Stomach smooth muscle (tissue), 2 donors: ENCODE data around the gene DTNB.

ENCODE experiments used
- H3K27ac ChIP-seq: one replicate; pipeline ENCODE4 v1.7.0; 2013; ENCODE audit warnings: mild to moderate bottlenecking, low read length, inconsistent platforms
- H3K27me3 ChIP-seq, 2 donors: one replicate each; pipeline ENCODE4 v1.7.0; 2013; ENCODE audit warnings: low read length in 2 of 2; ENCODE audit not compliant: insufficient read depth in 2 of 2, control insufficient read depth in 1 of 2
- H3K36me3 ChIP-seq, 2 donors: one replicate each; pipeline ENCODE4 v1.7.0; 2013; ENCODE audit warnings: low read length in 2 of 2; ENCODE audit not compliant: control insufficient read depth in 2 of 2, insufficient read depth in 2 of 2
- H3K4me1 ChIP-seq: one replicate; pipeline ENCODE4 v1.7.0; 2013; ENCODE audit warnings: low read length; ENCODE audit not compliant: control insufficient read depth, insufficient read depth
- H3K4me3 ChIP-seq, 2 donors: one replicate each; pipeline ENCODE4 v1.7.0; 2013; ENCODE audit warnings: low read length in 2 of 2
- H3K9ac ChIP-seq, 2 donors: one replicate each; pipeline ENCODE4 v1.7.0; 2013; ENCODE audit warnings: low read length in 2 of 2, mild to moderate bottlenecking in 1 of 2
- H3K9me3 ChIP-seq, 2 donors: one replicate each; pipeline ENCODE4 v1.7.0; 2013; ENCODE audit warnings: low read length in 2 of 2; ENCODE audit not compliant: control insufficient read depth in 2 of 2
- donor health status: healthy.
- donor health status: Pancreatic carcinoma.

DTNB gene

DNA sequence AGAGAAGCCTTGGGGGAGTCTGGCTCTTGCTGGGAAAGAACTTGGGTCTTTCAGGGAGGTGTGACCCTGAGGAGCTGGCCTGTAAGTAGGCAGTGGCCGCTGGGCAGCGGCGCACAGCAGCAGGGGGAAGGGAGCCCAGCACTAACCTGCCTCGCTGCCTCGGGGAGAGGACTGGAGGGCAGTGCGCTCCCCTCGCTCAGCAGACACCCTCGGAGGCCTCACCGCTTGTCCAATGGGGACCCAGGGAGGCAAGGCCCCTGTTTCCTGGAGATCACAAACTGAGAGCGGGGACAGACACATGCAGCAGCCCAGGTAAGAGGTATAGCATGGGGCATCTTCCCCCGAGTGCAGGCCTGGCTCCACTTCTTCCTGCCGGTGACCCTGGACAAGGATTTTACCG lies 335.0 kb downstream of the DTNB start:
- peaks cover 55% of the 10 kb centered on the region for H3K4me1 ChIP-seq

DNA sequence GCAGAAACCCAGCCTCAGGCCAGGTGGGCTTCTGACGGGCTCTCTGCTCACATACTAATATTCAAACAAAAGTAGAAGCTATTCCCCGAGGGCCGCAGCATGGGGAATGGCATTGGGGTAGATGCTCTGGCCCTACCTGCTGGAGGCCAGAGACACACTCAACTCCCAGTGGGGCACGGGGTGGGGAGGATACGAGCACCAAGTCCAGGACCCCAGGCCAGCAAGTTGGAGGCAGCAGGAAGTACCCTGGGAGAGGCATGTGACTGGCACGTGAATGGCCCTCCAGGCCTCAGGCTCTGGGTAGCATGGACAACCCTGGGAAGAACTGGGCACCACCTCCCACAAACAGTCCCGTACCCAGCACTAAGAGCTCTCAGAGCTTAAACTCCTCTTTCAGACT lies 335.5 kb downstream of the DTNB start:
- Histone ChIP-seq H3K4me1 (peaks cover 57% of the 10 kb centered on the region), H3K4me3 (no peak overlapping the region), H3K27ac (peak overlapping the region; percentile 69), H3K27me3 (no peaks in the 10 kb centered on the region), H3K9ac (no peak overlapping the region), H3K36me3 (peaks cover 0 to 2% of the 10 kb centered on the region in 2 donors), H3K9me3 (no peaks in the 10 kb centered on the region)

More for the DNA sequence above, 335.0 kb downstream of the DTNB start:
- no peak overlapping the region for H3K4me3 ChIP-seq
- peaks cover 0 to 2% of the 10 kb centered on the region in 2 donors for H3K36me3 ChIP-seq
- H3K27me3 ChIP-seq, result no peaks in the 10 kb centered on the region
- no peak overlapping the region for H3K9ac ChIP-seq
- H3K9me3 ChIP-seq, result no peaks in the 10 kb centered on the region
- H3K27ac ChIP-seq, result peak overlapping the region; percentile 69

DNA sequence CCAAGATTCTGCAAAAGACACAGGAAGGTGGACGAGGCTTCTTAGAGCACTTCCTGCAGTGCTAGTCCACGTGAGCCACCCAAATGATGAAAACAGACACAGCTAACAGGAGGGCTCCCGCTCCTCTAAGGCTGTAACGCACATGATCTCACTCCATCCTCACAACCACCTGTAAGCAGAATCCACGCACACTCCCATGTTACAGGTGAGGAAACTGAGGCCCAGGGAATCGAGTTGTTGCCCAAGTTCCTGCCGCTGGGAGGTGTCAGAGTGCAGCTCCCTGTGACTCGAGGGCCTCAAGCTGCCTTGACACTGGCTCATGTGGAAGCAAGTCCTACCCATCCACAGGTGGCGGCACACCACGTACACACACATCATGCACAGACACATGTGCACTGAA lies 336.1 kb downstream of the DTNB start:
- Histone ChIP-seq H3K9me3 (no peaks in the 10 kb centered on the region), H3K4me3 (no peak overlapping the region), H3K27ac (no peak overlapping the region), H3K36me3 (peaks cover 0 to 2% of the 10 kb centered on the region in 2 donors), H3K27me3 (no peaks in the 10 kb centered on the region), H3K9ac (peak overlapping the region in 1 of 2 donors; percentile 21), H3K4me1 (peaks cover 58% of the 10 kb centered on the region)

DNA sequence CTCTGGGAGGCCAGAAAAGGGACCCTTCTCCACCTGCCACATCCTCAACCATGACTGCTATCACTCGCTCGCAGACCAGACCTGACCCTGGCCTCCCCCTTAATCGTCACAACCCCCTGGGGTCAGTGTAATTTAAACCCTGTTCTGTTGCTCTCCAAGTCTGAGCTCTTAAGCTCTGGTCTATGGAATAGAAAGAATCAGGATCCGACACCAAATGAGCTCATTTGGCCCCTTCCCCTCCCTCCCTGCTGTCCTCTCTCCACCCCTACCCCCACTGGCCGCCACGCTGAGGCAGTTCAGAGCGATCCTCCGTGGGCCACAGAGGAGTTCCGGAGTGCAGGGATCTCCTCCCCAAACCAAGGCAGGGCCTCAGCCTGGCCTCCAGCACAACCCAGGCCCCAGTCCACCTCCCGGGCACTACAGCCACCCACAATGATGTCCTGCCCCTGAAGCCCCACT lies 337.0 kb downstream of the DTNB start:
- H3K9ac ChIP-seq, result no peak overlapping the region

DNA sequence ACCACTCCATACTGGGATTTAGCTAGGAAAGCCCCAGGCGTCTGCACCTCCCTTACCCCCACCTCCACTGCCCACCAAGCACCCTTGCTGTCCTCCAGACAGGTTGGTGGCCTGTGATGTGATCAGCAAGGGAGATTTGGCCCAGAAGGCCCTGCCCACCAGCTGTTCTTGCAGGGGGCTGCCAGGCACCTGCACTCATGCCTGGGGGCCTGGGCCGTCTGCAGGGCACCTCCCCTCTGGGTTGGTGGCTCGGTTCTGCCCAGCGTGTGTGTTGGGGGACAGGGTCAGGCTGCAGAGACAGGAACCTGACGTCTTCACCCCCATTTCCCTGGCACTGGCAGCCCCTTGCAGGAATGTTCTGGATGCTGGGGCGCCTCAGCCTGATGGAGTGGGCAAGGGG lies 337.4 kb downstream of the DTNB start:
- Histone ChIP-seq H3K4me3 (no peak overlapping the region), H3K9ac (no peak overlapping the region), H3K4me1 (peaks cover 70% of the 10 kb centered on the region), H3K9me3 (no peaks in the 10 kb centered on the region), H3K36me3 (peaks cover 0 to 2% of the 10 kb centered on the region in 2 donors), H3K27me3 (no peaks in the 10 kb centered on the region), H3K27ac (peak overlapping the region; percentile 37)

More for the DNA sequence above, 337.0 kb downstream of the DTNB start:
- H3K36me3 ChIP-seq, result peaks cover 0 to 2% of the 10 kb centered on the region in 2 donors
- no peaks in the 10 kb centered on the region for H3K27me3 ChIP-seq
- no peaks in the 10 kb centered on the region for H3K9me3 ChIP-seq
- peak overlapping the region; percentile 37 for H3K27ac ChIP-seq
- peaks cover 65% of the 10 kb centered on the region for H3K4me1 ChIP-seq
- H3K4me3 ChIP-seq, result peak overlapping the region in 1 of 2 donors; percentile 29

DNA sequence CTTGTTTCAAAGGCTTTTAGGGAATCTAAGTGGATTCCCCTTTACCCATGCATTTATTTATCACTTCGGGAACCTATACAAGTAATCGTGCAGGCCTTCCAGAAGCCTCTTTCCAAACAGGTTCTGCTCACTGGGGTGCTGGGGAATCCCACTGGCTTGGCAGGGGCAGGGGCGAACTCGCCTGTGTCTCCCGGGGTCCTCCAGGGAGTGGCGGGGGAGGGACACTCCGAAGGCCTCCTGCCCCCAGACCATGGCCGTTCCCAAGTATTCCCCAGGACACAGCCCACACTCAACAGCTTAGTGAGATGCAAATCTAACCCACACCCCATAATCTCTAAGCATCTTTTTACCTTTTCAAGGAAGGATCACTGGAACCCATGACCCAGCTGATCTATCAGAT lies 338.2 kb downstream of the DTNB start:
- Histone ChIP-seq H3K36me3 (peaks cover 0 to 2% of the 10 kb centered on the region in 2 donors), H3K4me3 (no peak overlapping the region), H3K4me1 (peaks cover 75% of the 10 kb centered on the region), H3K27ac (peak overlapping the region; percentile 37), H3K9ac (no peak overlapping the region), H3K27me3 (no peaks in the 10 kb centered on the region), H3K9me3 (no peaks in the 10 kb centered on the region)

DNA sequence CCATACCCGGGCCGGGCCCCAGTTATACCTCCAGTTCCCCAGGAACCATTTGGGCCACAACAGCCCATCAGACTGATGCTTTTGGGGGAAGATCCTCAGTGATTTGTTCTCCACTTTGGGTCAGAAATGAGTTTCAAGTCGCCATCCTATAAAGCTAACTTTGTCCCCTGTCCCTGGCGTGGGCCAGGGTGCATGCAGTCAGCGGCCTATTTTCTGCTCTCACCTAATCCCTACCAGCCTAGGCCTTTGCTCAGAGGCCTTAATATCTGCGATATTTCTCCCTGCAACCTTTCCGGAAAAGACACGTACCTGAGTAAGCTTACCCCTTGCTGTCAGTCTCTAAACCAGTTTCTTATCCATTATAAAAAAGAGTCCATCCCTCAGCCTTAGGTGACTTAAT lies 338.9 kb downstream of the DTNB start:
- peaks cover 74% of the 10 kb centered on the region for H3K4me1 ChIP-seq
- H3K27me3 ChIP-seq, result no peaks in the 10 kb centered on the region
- no peak overlapping the region for H3K4me3 ChIP-seq
- H3K27ac ChIP-seq, result no peak overlapping the region
- H3K36me3 ChIP-seq, result peaks cover 0 to 2% of the 10 kb centered on the region in 2 donors
- no peak overlapping the region for H3K9ac ChIP-seq
- no peaks in the 10 kb centered on the region for H3K9me3 ChIP-seq

DNA sequence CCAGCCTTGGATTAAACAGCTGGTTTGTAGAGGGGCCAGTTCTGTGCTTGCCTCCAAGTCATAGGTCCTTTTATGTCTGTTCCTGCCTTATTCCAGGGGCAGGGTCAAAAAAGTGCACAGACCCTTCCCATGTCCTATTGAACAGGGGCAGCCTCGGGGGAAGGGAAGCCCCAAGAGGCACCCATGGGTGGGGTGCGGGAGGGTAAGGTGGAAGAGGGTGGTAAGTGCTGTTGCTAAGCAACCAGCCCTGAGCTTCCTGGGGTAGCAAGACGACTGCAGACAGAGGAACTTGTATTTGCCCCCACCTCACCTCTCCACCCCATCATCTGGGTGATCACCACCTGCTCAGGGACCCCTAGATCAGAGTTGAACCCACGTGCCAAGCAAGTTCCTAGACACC lies 339.4 kb downstream of the DTNB start:
- Histone ChIP-seq H3K27me3 (no peaks in the 10 kb centered on the region), H3K9ac (no peak overlapping the region), H3K9me3 (no peaks in the 10 kb centered on the region), H3K36me3 (peaks cover 0 to 2% of the 10 kb centered on the region in 2 donors), H3K4me1 (peaks cover 74% of the 10 kb centered on the region), H3K4me3 (no peak overlapping the region), H3K27ac (no peak overlapping the region)

DNA sequence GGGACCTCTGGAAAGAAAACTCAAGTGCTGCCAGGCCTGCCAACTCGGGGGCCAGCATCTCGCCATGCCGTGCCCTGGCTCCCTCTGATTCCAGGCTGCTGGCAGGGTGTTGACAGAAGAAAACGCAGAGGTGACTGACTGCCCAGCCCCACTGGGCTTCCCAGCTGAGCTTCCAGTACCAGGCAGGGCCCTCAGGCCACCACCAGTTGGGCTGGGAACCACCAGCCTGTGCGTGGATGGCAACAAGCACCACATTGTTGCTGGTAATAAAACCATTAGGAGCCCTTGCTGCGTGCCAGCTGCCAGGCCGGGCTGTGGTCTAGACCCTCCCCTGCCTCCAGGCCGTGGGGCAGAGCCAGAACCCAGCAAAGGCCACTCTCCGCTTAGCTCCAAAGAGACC lies 340.8 kb downstream of the DTNB start:
- Histone ChIP-seq H3K27me3 (no peaks in the 10 kb centered on the region), H3K9ac (no peak overlapping the region), H3K4me3 (peak overlapping the region in 1 of 2 donors; percentile 22), H3K4me1 (peaks cover 69% of the 10 kb centered on the region), H3K27ac (peak overlapping the region; percentile 24), H3K36me3 (peaks cover 0 to 3% of the 10 kb centered on the region in 2 donors), H3K9me3 (no peaks in the 10 kb centered on the region)

DNA sequence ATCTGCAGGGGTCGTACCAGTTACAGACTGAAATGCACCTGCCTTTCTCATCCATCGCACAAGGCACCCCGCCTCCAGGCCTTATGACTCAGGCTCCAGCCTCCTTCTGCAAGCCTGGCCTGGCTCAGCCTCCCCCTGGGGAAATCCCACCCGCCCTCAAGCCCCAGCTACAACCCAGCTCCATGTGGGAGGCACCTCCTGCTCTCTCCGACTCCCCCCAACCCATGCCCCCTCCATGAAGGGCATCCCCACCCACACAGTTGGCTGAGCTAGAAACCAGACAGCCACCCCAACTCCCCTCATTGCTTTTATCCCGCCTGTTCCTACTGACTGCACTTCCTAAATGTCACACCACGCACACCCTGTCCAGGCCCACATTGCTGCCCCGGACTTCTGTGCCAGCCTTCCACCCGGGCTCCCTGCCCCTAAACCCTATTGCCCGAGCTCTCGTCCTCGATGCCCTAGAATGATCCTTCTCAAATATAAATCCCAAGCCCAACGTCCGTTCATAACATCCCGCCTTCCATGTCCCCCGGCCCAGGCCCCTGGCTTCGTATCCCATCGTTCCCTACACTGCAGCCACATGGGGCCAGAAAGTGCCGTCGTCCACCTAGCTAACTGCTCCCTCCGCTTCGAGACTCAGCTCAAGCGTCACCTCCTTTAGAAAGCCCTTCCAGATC lies 341.6 kb downstream of the DTNB start:
- H3K4me1 ChIP-seq, result peaks cover 62% of the 10 kb centered on the region
- H3K27ac ChIP-seq, result no peak overlapping the region
- peaks cover 3 to 7% of the 10 kb centered on the region in 2 donors for H3K36me3 ChIP-seq
- H3K9me3 ChIP-seq, result peaks cover 0 to 2% of the 10 kb centered on the region in 2 donors
- H3K4me3 ChIP-seq, result no peak overlapping the region
- no peak overlapping the region for H3K9ac ChIP-seq
- no peaks in the 10 kb centered on the region for H3K27me3 ChIP-seq

DNA sequence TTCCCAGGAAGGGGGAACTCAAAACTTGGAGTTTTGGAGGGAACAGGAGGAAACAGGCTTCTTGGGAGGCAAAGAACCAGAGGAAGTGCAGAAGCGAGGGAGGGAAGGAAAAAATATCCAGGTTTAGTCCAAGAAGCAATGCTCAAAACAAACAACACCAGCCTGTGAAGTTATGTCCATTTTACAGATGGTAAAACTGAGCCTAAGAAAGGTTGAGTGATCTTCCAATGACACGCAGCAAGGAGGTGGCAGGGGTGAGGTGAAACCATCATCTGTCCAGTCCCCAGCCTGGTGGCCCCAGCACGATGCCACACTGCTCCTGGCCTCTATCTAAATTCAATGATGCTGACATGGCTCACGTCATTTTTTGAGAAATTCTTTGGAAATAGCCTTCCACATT lies 342.4 kb downstream of the DTNB start:
- Histone ChIP-seq H3K9ac (no peak overlapping the region), H3K27ac (no peak overlapping the region), H3K36me3 (peaks cover 3 to 12% of the 10 kb centered on the region in 2 donors), H3K4me1 (peaks cover 55% of the 10 kb centered on the region), H3K4me3 (no peak overlapping the region), H3K9me3 (peaks cover 3 to 7% of the 10 kb centered on the region in 2 donors), H3K27me3 (no peaks in the 10 kb centered on the region)
